Stimulated activated CD8-positive, alpha-beta memory T cell treated with anti-CD3 and anti-CD28 coated beads, Interleukin-12 subunit alpha, Interleukin-12 subunit beta, amount 100 ng/mL, for 1 hour (primary cell): ENCODE results near the gene DENND6B.
A peak's percentile ranks its signal among the peaks of the same experiment; 100 is the strongest.

ENCODE experiments used
- DNase-seq: peaks from one replicate; pipeline ENCODE4 v3.0.0-alpha.2; 2020; ENCODE audit warnings: low read depth

Gene DENND6B

DNA sequence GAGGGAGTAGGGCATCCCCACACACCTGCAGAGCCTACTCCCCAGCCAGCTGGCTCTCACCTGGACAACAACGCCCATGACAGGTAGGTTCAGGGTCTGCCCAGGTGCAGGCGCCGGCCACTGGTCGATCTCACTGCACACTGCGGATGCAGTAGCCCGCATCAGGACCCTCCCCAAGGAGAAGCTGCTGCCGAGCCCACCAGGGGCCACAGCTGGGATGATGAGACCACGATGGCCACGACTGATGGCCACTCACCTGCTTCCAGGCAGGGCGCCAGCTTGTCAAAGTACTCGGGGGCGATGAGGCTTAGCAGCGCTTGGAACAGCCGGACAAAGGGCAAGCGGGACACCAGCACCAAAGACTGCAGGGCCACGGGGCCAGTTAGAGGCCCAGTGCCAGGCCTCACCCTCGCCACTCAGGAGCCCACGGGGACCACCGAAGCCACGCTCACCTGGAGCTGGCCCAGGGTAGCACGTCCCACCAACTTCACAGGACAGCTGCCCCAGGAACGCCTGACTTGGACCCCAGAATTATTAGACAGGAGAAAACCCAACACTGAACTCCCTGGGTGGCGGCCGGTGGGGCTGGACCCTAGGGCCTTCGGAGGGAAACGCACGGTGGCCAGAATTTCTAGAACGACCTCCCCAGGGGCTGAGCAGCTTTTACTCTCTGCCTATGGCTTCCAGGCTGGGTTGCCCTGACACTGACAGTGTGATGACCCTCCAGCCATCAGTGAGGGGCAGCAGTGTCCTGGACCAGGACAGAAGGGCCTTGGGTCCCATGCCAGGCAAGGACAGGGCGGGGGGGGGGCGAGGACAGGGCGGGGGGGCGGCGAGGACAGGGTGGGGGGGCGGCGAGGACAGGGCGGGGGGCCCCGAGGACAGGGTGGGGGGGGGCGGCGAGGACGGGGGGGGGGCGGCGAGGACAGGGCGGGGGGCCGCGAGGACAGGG is 10.4 kb downstream of the DENND6B start:
- DNase-seq, result no peak

DNA sequence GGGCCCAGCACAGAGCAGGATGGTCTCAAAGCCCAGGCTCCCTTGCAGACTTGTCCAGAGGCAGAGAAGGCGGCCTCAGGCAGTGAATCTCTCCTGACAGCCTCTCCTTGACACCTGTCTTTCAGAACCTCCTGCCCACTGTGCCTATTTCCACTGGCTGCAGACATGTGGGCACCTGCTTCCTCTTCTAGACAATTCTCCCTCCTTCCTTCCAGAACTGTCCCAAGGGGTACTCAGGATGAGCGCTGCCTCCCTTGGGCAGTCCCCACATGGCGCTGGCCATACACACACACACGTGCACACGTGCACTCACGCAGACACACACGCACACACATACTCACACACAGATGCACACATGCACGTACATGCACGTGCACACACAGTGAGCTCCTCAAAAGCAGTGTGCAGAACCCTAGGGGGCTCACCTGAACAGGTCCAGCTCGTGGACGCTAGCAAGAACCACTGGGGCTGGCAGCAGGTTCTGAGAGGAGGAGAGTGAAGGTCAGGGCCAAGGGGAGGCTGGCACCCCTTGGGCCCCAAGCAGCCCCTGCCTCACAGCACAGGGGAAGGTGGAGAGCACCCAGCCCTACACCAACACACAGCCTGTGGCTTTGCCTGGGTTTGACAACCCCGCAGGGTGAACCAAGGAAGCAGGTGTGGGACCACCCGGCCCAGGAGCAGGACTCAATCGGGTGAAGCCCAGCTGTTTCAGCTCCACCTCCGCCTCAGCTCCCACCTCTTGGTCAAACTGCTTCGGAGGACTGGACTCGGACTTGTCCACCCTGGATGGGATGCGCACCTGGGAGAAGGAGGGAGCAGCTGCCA is 11.3 kb downstream of the DENND6B start:
- no peak for DNase-seq

DNA sequence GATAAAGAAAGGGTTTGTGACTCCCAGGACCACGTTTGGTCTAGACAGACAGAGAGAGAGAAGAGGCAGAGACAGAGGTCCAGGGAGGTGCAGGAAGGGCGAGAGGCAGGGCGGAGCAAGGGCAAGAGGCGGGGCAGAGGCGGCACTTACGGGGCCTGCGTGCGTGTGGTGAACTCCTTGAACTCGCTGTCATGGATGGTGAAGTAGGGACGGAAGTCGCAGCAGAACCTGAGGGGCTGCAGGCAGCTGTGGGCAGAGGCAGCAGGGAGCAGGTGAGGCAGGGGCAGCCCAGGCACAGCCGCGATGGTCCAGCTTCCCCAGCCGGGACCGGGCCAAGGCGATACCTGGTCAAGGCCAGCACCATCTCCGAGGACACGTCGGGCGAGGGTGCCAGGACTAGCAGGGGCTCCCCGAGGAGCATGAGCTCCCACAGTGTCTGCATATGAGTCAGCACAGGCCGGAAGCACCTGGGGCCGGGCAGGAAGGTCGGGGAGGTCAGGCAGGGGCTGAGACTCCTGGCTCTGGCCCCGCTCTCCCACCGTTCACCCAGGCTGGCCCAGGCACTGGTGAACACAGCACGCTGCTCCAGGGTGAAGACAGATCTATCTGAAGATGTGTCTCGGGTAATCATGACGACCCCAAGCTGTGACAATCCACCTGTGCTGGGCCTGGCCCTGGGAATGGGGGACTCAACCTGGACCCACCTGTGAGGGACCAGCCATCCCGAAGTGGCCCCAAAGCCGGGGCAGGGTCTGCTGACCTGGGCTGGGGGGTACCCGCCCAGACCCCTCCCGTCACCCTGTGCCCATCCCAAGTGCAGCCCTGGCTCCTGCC is 12.1 kb downstream of the DENND6B start:
- DNase-seq, result peak; percentile 51

DNA sequence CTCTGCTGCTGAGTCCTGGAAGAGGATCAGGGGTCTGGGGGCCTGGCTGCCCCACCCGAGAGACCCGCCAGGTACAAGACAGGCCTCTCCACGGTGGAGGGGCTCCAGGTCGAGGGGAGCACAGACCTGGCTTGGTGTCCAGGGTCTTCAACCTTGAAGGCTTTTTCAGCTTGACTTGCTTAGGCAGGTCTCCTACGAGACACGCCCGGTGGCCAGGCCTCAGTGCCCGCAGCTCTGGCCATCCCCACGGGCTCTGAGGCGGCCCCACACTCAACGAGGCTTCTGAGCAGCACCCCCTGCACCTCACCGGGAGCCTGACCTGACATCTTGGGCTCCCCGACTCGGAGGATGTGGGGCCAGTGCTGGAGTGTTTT is 12.7 kb downstream of the DENND6B start:
- no peak for DNase-seq

DNA sequence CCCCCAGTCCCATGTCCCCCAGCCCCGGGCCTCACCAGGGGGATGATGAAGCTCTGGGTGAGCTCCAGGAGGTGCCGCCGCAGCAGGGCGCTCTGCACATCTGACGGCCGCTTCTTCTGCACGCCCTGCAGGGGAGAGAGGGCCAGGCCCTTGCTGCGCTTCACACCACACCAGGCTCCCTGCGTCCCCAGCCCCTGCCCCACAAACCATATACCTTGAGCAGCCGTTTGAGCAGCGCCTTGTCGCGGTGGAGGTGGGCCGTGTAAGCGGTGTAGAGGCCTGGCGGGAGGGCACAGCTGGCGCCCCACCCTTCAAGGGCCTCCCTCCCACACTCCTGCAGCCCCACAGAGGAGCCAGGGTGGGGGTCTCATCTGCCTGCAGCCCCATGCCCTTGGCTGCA is 13.2 kb downstream of the DENND6B start:
- DNase-seq, result no peak

DNA sequence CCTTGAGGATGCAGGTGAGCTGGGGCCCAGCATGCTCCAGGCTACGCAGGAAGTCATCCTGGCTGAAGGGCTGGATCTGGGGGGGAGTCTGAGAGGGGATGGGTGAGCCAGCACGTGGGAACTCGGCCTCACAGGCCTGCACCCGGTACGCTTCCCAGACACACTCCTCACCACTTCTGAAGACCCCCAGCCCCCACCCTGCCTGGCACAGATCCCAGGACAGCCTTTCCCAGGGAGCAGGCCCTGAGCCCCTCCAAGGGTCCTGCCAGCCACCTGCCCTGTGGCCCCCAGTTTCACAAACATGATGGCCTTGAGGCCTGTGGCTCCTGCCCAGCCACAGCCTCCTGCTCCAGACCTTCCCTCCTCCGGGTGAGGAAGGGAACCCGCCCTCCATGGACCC is 13.8 kb downstream of the DENND6B start:
- DNase-seq, result no peak

DNA sequence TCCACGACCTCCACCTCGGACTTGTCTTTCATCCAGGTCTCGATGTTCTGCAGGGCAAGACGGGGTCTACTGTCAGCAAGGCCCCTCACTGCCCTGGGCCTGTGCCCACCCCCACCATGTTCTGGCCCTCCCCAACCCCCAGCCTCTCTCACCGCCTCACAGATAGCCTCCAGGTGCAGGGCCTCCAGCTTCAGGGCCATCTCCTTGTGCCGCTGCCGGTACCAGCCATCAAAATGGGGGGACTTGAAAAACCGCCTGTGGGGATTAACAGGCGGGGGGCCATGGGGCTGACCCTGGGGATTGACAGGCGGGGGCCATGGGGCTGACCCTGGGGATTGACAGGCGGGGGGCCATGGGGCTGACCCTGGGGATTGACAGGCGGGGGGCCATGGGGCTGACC is 14.4 kb downstream of the DENND6B start:
- DNase-seq, result no peak

DNA sequence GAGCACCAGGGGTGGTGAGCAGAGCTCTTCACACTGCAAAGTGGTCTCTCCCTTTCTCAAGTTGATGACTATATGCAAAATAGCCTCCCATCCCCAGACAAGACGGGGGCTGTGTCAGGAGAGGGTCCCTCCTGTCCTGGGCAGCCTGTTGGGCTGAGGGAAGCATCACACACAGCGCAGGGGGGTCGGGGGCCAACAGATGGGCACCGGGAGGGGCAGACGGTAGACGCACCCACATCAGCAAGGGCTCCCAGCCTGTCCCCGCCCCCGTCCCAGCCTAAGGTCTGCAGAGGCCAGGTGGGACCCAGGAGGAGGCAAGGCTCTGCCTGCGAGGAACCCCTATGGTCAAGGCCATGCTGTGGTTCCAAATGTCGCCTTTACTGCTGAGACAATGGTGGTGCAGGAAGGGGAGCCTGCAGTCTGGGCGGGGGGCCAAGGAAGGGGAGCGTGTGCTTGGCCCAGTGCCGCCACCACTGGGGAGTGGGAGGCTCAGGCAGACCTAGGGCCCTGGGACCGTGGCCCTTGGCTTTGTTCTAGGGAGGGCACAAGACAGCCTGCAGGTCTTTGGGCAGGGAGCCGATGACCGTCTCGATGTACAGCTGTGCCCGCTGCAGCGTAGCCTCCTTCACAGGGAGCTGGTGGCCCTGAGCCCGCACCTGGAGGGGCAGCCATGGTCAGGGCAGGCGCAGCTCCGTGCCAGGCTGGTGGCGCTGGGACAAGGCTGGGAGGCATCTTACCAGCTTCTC is 15.0 kb downstream of the DENND6B start:
- DNase-seq, result no peak

DNA sequence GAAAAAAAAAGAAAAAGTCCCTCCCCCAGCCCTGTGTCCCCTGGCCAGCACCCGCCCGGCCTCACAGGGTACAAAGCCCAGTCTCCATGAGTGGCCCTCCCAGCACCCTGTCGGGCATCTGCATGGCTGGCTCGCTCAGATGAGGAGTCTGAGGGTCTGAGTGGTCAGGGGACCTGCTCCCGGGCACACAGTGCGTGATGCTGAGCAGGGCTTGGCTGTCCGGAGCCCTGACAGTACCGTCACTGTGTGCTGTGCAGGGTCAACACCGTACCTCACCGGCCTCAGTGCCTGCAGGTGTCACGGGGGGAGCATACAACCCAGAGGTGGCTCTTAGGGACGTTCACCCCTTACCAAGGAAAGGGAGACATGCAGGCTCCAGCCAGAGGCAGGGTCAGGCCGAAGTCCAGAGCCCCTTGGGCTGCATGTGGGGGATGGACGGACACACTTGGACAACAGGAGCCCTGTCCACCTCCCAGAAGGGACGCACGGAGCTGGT is 15.8 kb downstream of the DENND6B start:
- no peak for DNase-seq

DNA sequence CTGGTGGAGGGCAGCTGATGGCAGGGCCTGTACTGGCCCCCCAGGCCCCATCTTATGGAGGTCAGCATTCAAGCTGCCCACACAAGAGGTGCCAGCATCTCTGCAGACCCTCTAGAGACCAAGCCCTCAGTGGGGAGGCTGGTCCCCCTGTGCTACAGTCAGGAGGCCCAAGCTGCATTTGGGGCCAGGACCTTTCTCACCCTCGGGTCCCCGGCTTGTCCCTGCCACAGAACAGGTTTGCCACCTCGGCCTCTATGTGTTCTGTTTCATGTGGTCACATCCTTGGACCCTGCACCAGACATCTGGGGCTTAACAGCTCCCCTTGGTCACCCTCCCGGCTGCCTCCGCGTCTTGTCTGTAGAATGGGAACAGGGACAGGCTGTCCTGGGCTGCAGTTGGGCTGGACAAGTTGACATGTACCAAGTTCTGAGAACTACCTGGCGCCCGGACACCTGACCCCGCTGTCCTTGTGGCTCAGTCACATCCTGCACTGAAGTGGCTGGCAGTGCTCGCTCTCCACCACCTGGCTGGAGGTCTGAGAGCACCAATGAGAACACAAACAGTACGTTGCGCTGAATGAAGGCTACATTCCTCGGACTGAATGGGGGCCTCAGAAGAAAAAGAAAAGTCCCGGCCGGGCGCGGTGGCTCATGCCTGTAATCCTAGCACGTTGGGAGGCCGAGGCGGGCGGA is 16.6 kb downstream of the DENND6B start:
- DNase-seq, result no peak

DNA sequence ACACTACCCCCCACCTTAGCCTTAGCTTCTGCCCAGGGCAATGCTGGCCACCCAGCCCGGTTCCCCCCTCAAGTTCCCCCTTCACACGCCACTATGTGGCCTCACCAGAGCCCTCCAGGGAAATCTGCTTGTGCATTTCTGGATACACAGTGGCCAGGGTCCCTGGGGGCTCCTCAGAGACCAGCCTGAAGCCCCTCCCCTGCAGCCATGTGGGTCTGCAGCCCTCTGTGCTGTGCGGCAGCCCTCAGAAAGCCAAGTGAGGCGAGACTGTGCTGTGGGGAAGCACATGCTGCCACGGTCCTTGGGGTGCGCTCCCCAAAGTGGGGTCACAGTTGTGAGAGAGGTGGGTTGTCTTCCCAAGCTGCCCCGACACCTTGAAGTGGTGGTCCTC is 17.2 kb downstream of the DENND6B start:
- no peak for DNase-seq

DNA sequence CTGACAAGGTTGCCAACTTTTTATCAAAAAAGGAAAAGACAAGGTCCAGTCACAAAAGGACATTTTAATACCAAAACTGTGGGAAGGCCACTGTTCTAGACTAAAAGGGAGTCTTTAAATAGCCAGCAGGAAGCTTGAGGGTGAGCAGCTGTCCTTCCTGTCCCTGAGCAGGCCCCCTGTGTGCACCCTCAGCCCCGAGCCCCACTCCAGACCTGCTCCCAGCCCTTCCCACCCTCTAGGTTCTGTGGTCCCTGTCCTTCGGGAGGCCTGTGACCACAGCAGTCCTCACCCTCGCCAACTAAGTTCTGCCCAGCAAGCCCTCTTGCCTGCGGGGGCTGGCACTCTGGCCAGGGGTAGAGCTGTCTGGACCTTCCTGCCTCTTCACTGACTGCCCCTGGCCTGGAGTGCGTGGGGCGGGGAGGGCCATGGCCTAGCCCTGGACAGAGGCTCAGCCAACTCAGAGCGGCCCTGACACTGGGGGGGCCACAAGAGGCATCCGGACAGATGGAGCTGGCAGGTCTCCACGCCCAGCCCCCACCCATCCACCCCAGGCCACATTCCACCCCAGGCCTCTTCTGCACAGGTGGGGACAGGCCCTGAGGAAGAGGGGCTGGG is 17.7 kb downstream of the DENND6B start:
- no peak for DNase-seq

DNA sequence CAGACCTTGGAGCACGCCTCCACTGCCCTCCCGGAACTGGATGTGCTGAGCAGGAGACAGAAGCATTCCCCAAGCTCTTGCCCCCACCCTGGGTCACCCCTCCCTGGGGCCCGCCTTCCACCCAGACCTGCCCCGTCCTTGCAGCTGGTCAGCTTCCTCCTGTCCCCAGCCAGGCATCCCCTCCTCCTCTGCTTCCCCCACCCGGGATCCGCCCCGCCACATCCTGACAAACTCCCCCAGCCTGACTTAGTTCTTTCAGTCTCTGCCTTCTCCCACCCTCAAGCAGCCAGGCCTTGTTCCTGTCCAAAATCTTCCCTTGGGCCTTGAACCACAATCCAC is 18.2 kb downstream of the DENND6B start:
- no peak for DNase-seq

DNA sequence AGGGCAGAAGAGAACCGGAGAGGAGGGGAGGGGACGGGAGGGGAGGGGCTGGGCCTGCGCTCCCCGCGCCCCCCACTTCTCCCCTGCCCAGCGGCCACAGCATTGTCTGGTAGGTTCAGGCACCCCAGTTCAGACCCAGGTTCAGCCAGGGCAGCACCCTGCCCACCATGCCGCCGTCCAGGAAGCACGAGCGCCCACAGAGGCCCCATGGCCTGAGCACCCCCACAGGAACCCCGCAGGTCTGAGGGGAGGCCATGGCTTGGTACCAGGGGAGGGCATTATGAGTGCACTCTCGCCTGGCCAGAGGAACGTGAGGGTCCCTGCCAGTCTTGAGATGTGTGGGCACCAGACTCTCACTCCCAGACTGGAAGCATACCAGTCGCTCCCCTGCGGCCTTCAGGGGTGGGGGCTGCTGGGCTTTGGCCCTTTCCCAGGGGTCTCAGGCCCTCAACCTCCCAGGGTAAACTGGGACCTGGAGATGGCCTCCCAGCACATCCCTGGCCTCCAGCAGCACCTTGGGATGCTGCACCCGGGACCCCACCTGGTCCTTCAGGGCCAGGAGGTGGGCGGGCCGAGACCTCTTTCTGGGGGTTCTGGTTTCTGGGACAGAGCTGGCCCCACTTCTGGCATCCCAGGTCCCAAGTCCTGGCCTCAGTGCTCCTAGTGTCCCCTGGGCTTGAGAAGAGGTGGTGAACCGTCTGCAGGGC is 18.8 kb downstream of the DENND6B start:
- no peak for DNase-seq

DNA sequence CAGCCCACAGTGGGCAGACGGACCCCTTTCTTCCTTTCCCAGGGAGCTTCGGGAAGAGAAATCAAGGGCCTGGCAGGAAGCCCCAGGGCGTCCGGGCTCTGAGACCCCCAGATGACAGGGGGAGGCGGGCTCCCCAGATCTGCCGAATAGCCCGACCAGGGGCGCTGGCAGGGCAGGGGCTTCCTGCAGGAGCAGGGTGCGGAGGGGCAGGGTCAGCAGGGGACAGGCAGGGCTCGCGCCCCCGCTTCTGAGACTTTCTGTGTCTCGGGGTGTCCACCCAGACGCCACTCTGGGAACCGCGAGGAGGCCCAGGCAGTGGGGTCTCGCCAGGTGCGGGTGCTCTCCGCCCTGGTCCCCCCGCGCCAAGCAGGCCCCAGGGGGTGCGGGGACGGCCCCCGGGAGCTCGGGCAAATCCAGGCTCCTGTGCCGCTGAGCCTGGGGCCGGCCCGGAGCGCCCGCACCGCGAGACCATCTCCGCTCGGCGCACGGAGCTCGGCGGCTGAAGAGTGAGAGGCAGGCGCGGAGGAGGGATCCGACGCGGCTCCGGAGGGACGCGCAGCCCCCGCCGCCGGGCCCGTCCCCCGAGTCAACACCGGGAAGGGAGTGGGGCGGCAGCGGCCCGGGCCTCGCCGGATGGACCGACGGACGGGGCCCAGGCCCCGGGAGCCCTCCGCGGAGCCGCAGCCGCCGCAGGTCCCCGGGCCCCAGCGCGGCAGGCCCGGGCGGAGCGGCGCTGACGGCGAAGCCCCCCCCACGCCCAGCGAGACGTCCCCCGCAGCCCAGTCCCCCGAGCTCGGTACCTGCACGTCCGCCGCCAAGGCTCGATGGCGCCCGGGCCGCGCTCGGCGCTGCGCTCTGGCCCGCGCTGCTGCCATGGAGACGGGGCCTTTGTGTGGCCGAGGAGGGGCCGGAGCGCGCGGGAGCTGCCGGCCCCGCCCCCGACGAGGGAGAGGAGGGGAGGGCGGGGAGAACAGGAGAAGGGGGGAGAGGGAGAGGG is 19.8 kb downstream of the DENND6B start, which contains the start of gene PLXNB2:
TSS of gene PLXNB2 (minus strand) at position 894 of the 997 bp plus-strand sequence. CDS start 17,062 bp downstream, outside the sequence.
- no peak for DNase-seq

DNA sequence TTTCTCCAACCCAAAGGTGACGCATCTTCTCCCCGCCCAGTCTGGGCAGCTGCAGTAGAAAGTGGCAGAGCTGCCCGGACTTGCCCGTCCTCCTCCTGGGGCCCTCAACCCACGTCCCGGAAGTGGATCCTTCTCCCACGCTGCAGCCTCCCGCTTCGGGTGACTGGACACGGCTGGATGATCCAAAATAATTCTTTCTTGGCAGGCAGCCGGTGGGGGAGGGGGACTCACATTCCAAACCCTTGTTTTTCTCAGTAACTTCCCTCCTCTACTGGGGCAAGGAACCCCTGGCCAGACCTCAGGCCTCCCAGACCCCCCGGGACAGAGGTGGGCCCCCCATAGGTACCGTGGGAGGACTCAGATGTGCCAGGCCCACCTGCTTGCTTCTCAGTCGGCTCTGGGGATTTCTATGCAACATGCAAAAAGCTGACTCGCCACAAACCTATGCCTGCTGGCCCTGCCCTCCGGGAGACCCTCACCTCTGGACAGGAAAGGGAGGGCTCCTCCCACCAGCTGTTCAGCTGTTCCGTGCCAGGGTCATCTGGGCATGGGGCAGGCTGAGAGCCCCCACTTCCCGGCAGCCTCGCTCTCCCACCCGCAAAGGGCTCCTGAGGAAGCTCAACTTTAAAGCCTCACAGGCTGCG is 20.8 kb downstream of the DENND6B start:
- no peak for DNase-seq

DNA sequence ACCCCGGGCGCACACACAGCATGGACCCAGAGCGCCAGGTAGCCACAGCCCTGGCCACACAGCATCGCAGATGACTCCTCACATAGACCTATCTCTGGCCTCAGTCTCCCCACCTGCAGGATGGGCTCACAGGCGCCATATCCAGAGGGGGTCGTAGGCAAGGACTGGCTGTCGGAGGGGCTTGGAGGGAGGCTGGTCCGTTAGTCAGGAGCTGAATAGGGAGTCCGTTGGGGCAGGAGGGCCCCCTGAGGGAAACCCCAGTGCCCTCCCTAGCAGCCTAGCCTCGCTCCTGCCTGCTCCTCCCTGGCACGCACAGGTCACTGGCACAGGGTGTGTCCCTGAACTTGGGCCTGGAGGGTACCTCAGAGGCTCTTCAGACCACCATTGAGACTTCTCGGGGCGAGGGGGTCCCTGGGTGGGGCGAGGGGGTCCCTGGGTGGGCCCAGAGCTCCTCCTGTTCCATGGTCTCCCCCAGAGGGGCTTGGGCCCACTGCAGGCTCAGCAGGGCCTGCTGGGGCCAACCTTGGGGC is 21.4 kb downstream of the DENND6B start:
- DNase-seq, result no peak
